Measurements from ENCODE around the gene PLVAP. TPM values are rescaled to one million over a fixed set of nuclear protein-coding genes. Genes with fewer than 3 reads are reported as not detected.

PLVAP gene
- total and polyA plus RNA-seq, 8 donors, result 14.0 to 59.5 (median 20.3) TPM

- TF ChIP-seq CTCF (IDR thresholded peaks at IDR 0.05), result no peak
- peaks cover 0 to 25% of the 10 kb centered on the region in 2 donors for H3K27me3 ChIP-seq
- ATAC-seq, result no peak
- peaks cover 0 to 9% of the 10 kb centered on the region in 2 donors for H3K36me3 ChIP-seq
- H3K4me1 ChIP-seq, result peaks cover 12 to 57% of the 10 kb centered on the region in 2 donors
- no peak for DNase-seq
- H3K9me3 ChIP-seq, result peaks cover 0 to 2% of the 10 kb centered on the region in 2 donors
- intact Hi-C loops (cut with DNase I), result no loop called here
- H3K4me3 ChIP-seq, result peak overlapping the region; percentile 74 to 78
- H3K27ac ChIP-seq, result peak overlapping the region; percentile 45 to 70
These were observed 43.3 kb downstream of the PLVAP start for GRCh38 chr19:17333611-17334413.

- intact Hi-C loops (cut with DNase I), result no loop called here
- H3K4me3 ChIP-seq, result peak overlapping the region in 1 of 2 donors; percentile 74
- H3K27me3 ChIP-seq, result peaks cover 0 to 34% of the 10 kb centered on the region in 2 donors
- DNase-seq (no peak), ATAC-seq (no peak)
- peaks cover 8 to 57% of the 10 kb centered on the region in 2 donors for H3K4me1 ChIP-seq
- peaks cover 0 to 9% of the 10 kb centered on the region in 2 donors for H3K36me3 ChIP-seq
- H3K27ac ChIP-seq, result no peak overlapping the region
- peaks cover 0 to 2% of the 10 kb centered on the region in 2 donors for H3K9me3 ChIP-seq
- no peak for TF ChIP-seq CTCF (IDR thresholded peaks at IDR 0.05)
These were observed 44.2 kb downstream of the PLVAP start for GRCh38 chr19:17332677-17333581.

- peaks cover 6 to 58% of the 10 kb centered on the region in 2 donors for H3K4me1 ChIP-seq
- H3K27ac ChIP-seq, result no peak overlapping the region
- no peak overlapping the region for H3K4me3 ChIP-seq
- DNase-seq, result no peak
- ATAC-seq, result no peak
- H3K27me3 ChIP-seq, result peaks cover 0 to 35% of the 10 kb centered on the region in 2 donors
- intact Hi-C loops (cut with DNase I), result no loop called here
- H3K36me3 ChIP-seq, result peaks cover 0 to 9% of the 10 kb centered on the region in 2 donors
- peaks cover 0 to 2% of the 10 kb centered on the region in 2 donors for H3K9me3 ChIP-seq
- TF ChIP-seq CTCF (IDR thresholded peaks at IDR 0.05), result no peak
These were observed 44.8 kb downstream of the PLVAP start for GRCh38 chr19:17332360-17332676.

GRCh38 chr19:17331045-17331558 lies 46.0 kb downstream of the PLVAP start:
- Histone ChIP-seq H3K9me3 (peaks cover 0 to 2% of the 10 kb centered on the region in 2 donors), H3K4me1 (peaks cover 4 to 54% of the 10 kb centered on the region in 2 donors), H3K36me3 (peaks cover 0 to 9% of the 10 kb centered on the region in 2 donors), H3K4me3 (no peak overlapping the region), H3K27ac (no peak overlapping the region), H3K27me3 (peaks cover 0 to 35% of the 10 kb centered on the region in 2 donors)
- intact Hi-C loops (cut with DNase I), result no loop called here
- no peak for TF ChIP-seq CTCF (IDR thresholded peaks at IDR 0.05)
- DNase-seq (no peak), ATAC-seq (no peak)
